Stimulated activated CD8-positive, alpha-beta memory T cell treated with anti-CD3 and anti-CD28 coated beads, Interleukin-2, amount 100 ng/mL, for 1 hour (primary cell): ENCODE data around the gene FJX1.
"Not testable (repeated sequence)": the region's sequence is repeated elsewhere in the genome, so short reads cannot be mapped to it uniquely, and the experiment has no call there.

ENCODE experiments used
- DNase-seq, 2 donors: peaks; one replicate each; pipeline ENCODE4 v3.0.0-alpha.2; 2020; ENCODE audit warnings: low read depth in 2 of 2

Gene FJX1

DNA sequence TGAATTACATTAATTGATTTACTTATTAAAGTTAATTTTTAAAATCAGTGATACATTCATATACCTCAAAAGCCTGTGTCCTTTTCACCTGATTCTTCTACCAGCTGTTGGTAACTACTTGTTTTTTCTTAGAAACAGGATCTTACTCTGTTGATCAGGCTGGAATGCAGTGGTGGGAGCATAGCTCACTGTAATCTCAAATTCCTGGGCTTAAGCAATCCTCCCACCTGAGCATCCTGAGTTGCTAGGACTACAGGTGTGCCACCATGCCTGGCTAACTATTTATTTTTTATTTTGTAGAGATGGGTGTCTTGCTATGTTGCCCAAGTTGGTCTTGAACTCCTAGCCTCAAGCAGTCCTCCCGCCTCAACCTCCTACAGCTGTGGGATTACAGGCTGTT, 49.0 kb downstream of the FJX1 start:
- DNase-seq, result no peak

DNA sequence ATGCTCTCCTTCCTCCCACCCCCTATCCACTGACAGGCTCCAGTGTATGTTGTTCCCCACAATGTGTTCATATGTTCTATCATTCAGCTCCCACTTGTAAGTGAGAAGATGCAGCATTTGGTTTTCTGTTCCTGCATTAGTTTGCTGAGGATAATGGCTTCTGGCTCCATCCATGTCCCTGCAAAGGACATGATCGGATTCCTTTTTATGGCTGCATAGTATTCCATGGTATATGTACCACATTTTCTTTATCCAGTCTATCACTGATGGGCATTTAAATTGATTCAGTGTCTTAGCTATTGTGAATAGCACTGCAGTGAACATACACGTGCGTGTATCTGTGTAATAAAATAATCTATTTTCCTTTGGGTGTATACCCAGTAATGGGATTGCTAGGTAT, 50.1 kb downstream of the FJX1 start:
- DNase-seq, result not testable (repeated sequence)
